Adrenal gland (tissue), 12 donors: ENCODE results near the gene METAP1. TPM values are rescaled to one million over a fixed set of nuclear protein-coding genes. Genes with fewer than 3 reads are reported as not detected.

ENCODE experiments used
- DNase-seq, 7 donors: peaks; one replicate each; pipeline ENCODE4 v3.0.0-alpha.2; 2019 to 2020
- H3K27ac ChIP-seq, 5 donors: fragments of 200-600 bp; sonication (generic) in 4 of 5; 1 replicate in 3 of 5; 2 replicates in 2 of 5; pipeline versions ENCODE4 v1.5.1 to v1.8.0; 2016 to 2020; ENCODE audit warnings: mild to moderate bottlenecking in 1 of 5
- H3K27me3 ChIP-seq: fragments of 200-600 bp; 2 replicates; pipeline ENCODE4 v1.8.0; 2021
- H3K36me3 ChIP-seq, 2 donors: fragments of 200-600 bp; replicated peaks in 1 of 2; 1 replicate in 1 of 2; 2 replicates in 1 of 2; pipeline versions ENCODE4 v1.5.1 to v1.8.0; 2018 to 2022
- H3K4me1 ChIP-seq, 2 donors: fragments of 200-600 bp; replicated peaks in 1 of 2; 1 replicate in 1 of 2; 2 replicates in 1 of 2; pipeline versions ENCODE4 v1.5.1 to v1.8.0; 2018 to 2021
- H3K4me3 ChIP-seq, 4 donors: fragments of 200-600 bp; sonication (generic) in 3 of 4; one replicate each; pipeline ENCODE4 v1.5.1; 2016 to 2018
- H3K9me3 ChIP-seq, 3 donors: fragments of 200-600 bp; sonication (generic) in 1 of 3; replicated peaks in 1 of 3; 1 replicate in 2 of 3; 2 replicates in 1 of 3; pipeline versions ENCODE4 v1.5.1 to v1.8.0; 2016 to 2021
- CTCF ChIP-seq, 6 experiments: fragments of 450-650 bp in 4 of 6; fragments of 200-600 bp in 2 of 6; sonication (generic) in 1 of 6; IDR thresholded peaks; 1 replicate in 5 of 6; 2 replicates in 1 of 6; pipeline versions ENCODE4 v1.5.1 to v1.8.0; 2016 to 2021; ENCODE audit warnings: antibody characterized with exemption in 6 of 6, mild to moderate bottlenecking in 2 of 6, moderate library complexity in 1 of 6
- POLR2A ChIP-seq, 2 donors: fragments of 450-650 bp; IDR thresholded peaks; one replicate each; pipeline ENCODE4 v1.6.1; 2017; ENCODE audit warnings: antibody characterized with exemption in 2 of 2, mild to moderate bottlenecking in 2 of 2, moderate library complexity in 1 of 2
- WGBS, 4 donors: extraction: QIAGEN DNeasy Blood & Tissue Kit in 2 of 4; methylation state at CpG; one replicate each; pipeline versions ENCODE4 v1.1.5 to v1.1.7; 2013 to 2017; 5-methylcytosine and 5-hydroxymethylcytosine counted together
- intact Hi-C, 2 donors: fragments of 100-400 bp; cut with DNase I; formaldehyde crosslinking; loops; one replicate each; pipeline versions ENCODE4 v1.14.1 to v1.15.0; 2022 to 2023
- polyA plus RNA-seq, 3 donors: library from polyadenylated mRNA; stranded (reverse); fragments of 200-250 nt in 2 of 3; fragments of 350-450 nt in 1 of 3; fragmentation: Illumina TruSeq in 1 of 3; extraction: RNeasy Lipid Tissue Mini Kit (QIAGEN cat#74804) in 1 of 3; gene quantifications; one replicate each; pipeline ENCODE4 v1.2.3, GENCODE V29; 2013 to 2014
- total RNA-seq, 9 donors: library from RNA; depleted of rRNA in 4 of 9; stranded (reverse); fragments of >200 nt in 4 of 9; fragments of 120-200 nt in 1 of 9; fragmentation: NEBNext Ultra II Directional in 1 of 9; extraction: Animal tissue kit (Norgen Biotek cat#: 25700) in 1 of 9; gene quantifications; one replicate each; pipeline versions ENCODE4 v1.1.0 to v1.2.4, GENCODE V29; 2013 to 2023
- donor health status: healthy with polysubstance abuse.
- donor health status: Bipolar disorder and iron deficiency.
- donor health status: DM: yes; HTN: yes; CAD: no.
- donor health status: DM: no; HTN: no; CAD: no.
- donor health status: DM: no; HTN: no; CAD: no.
- donor health status: DM: yes; HTN: yes; CAD: no.

METAP1 gene
- total and polyA plus RNA-seq, 12 donors, result 12.1 to 35.3 (median 17.3) TPM

GRCh38 chr4:99074816-99075215 is 79.3 kb downstream of the METAP1 start:
- no peaks in the 10 kb centered on the region for H3K4me1 ChIP-seq
- no peak for TF ChIP-seq POLR2A (IDR thresholded peaks at IDR 0.05)
- no peak for TF ChIP-seq CTCF (IDR thresholded peaks at IDR 0.05)
- H3K4me3 ChIP-seq, result no peak overlapping the region
- DNase-seq, result no peak
- no peak overlapping the region for H3K27ac ChIP-seq
- H3K9me3 ChIP-seq, result no peaks in the 10 kb centered on the region
- no peaks in the 10 kb centered on the region for H3K27me3 ChIP-seq
- WGBS, 4 donors, result 95 to 98% (median 96%) methylated on average over 7 of the region's 7 CpGs
- intact Hi-C loops, result no loop called here
- peaks cover 0 to 63% of the 10 kb centered on the region in 2 donors for H3K36me3 ChIP-seq

GRCh38 chr4:99076292-99076976 is 80.9 kb downstream of the METAP1 start:
- Histone ChIP-seq H3K9me3 (no peaks in the 10 kb centered on the region), H3K4me1 (no peaks in the 10 kb centered on the region), H3K27me3 (no peaks in the 10 kb centered on the region), H3K27ac (no peak overlapping the region), H3K36me3 (peaks cover 0 to 74% of the 10 kb centered on the region in 2 donors), H3K4me3 (no peak overlapping the region)
- TF ChIP-seq CTCF (IDR thresholded peaks at IDR 0.05) (no peak), POLR2A (IDR thresholded peaks at IDR 0.05) (no peak)
- intact Hi-C loops, result no loop called here
- DNase-seq, result no peak
- WGBS, 4 donors, result 96 to 99% (median 97%) methylated on average over 5 of the region's 5 CpGs

GRCh38 chr4:99077177-99077576 is 81.7 kb downstream of the METAP1 start:
- H3K4me1 ChIP-seq, result no peaks in the 10 kb centered on the region
- 93 to 95% (median 94%) methylated on average over 4 of the region's 4 CpGs for WGBS, 4 donors
- no peaks in the 10 kb centered on the region for H3K27me3 ChIP-seq
- no peak overlapping the region for H3K27ac ChIP-seq
- no peak overlapping the region for H3K4me3 ChIP-seq
- DNase-seq, result no peak
- H3K9me3 ChIP-seq, result no peaks in the 10 kb centered on the region
- TF ChIP-seq POLR2A (IDR thresholded peaks at IDR 0.05), result no peak
- TF ChIP-seq CTCF (IDR thresholded peaks at IDR 0.05), result no peak
- H3K36me3 ChIP-seq, result peaks cover 0 to 79% of the 10 kb centered on the region in 2 donors
- intact Hi-C loops, result no loop called here

- Histone ChIP-seq H3K27me3 (no peaks in the 10 kb centered on the region), H3K9me3 (no peaks in the 10 kb centered on the region), H3K4me3 (no peak overlapping the region), H3K36me3 (peaks cover 0 to 85% of the 10 kb centered on the region in 2 donors), H3K4me1 (no peaks in the 10 kb centered on the region), H3K27ac (no peak overlapping the region)
- TF ChIP-seq CTCF (IDR thresholded peaks at IDR 0.05) (no peak), POLR2A (IDR thresholded peaks at IDR 0.05) (no peak)
- DNase-seq, result no peak
- intact Hi-C loops, result no loop called here
- WGBS, 4 donors, result 84 to 94% (median 91%) methylated on average over 5 of the region's 5 CpGs
Measured at GRCh38 chr4:99078336-99078735, 82.8 kb downstream of the METAP1 start.
